ENCODE data around the gene TNK1. TPM values are rescaled to one million over a fixed set of nuclear protein-coding genes. Genes with fewer than 3 reads are reported as not detected.

Gene TNK1
- total RNA-seq, 2 donors from 2014 or later, result 11.0 to 11.7 TPM

DNA sequence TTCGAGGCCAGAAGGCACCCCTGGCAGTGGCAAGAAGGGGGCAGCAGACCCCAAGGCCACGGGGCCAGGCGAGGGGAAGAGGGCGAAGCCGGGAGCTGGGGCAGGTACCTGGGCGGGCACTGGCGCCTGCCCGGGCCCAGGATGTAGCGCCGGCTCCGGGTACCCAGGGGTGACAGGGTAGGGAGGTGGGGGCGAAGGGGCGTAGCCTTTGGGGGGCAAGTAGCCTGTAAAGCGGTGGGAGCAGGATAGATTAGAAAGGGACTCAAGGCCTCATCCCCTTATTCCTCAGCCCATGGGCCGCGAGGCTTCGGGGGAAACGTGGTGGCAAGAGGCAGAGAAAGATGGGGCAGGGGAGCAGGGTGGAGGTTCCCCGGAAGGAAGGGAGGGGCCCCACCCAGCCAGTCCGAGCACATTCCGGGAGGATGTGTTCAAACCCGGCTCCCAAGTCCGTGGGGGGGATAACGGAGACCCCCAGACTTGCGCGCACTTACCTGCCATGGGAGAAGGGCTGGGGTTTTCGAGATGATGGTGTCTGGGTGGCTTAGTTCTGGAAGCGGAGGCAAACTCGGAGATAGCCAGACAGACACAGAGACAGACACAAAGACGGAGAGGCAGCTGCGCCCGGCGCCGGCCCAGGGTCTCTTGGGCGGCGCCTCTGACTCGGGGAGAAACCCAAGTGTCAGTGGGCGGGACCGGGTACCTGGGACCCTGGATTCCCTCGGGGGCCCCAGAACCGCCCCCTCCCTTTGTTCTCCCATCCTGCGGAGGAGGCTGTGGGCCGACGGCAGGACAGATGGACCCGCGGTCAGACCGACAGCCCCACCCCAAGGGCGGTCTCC, 12.9 kb downstream of the TNK1 start:
- Mint-ChIP-seq H3K4me1 (peaks cover 4% of the 10 kb centered on the region), H3K27me3 (ENCODE audit: insufficient read depth) (peaks cover 12% of the 10 kb centered on the region), H3K36me3 (ENCODE audit: low read depth) (peaks cover 14% of the 10 kb centered on the region), H3K4me3 (peak overlapping the region; percentile 59), H3K27ac (peak overlapping the region; percentile 61), H3K9me3 (no peaks in the 10 kb centered on the region)
- TF ChIP-seq, protein P1, sequence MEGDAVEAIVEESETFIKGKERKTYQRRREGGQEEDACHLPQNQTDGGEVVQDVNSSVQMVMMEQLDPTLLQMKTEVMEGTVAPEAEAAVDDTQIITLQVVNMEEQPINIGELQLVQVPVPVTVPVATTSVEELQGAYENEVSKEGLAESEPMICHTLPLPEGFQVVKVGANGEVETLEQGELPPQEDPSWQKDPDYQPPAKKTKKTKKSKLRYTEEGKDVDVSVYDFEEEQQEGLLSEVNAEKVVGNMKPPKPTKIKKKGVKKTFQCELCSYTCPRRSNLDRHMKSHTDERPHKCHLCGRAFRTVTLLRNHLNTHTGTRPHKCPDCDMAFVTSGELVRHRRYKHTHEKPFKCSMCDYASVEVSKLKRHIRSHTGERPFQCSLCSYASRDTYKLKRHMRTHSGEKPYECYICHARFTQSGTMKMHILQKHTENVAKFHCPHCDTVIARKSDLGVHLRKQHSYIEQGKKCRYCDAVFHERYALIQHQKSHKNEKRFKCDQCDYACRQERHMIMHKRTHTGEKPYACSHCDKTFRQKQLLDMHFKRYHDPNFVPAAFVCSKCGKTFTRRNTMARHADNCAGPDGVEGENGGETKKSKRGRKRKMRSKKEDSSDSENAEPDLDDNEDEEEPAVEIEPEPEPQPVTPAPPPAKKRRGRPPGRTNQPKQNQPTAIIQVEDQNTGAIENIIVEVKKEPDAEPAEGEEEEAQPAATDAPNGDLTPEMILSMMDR (conservative IDR thresholded peaks at IDR 0.05), result peak; percentile 63
- 19 to 21% methylated on average over 20 to 48 of the region's 48 CpGs for WGBS, 2 experiments (ENCODE audit: insufficient coverage in 1 of 2, insufficient read length in 1 of 2)
- Histone ChIP-seq H3K27me3 (ENCODE audit: control insufficient read depth, insufficient read depth, low read length, poor library complexity, severe bottlenecking) (no peaks in the 10 kb centered on the region), H3K4me3 (ENCODE audit: low read length) (peak overlapping the region; percentile 85), H3K36me3 (ENCODE audit: control insufficient read depth, insufficient read depth, low read length) (peaks cover 27% of the 10 kb centered on the region), H3K9ac (ENCODE audit: extremely low read depth, low read length, poor library complexity, severe bottlenecking) (peak overlapping the region; percentile 50), H3K4me1 (ENCODE audit: control insufficient read depth, insufficient read depth, low read length) (peaks cover 3% of the 10 kb centered on the region), H3K27ac (ENCODE audit: low read depth, low read length) (peak overlapping the region; percentile 79), H3K9me3 (ENCODE audit: control insufficient read depth, low read length) (no peaks in the 10 kb centered on the region)
- peak; percentile 90 for DNase-seq

DNA sequence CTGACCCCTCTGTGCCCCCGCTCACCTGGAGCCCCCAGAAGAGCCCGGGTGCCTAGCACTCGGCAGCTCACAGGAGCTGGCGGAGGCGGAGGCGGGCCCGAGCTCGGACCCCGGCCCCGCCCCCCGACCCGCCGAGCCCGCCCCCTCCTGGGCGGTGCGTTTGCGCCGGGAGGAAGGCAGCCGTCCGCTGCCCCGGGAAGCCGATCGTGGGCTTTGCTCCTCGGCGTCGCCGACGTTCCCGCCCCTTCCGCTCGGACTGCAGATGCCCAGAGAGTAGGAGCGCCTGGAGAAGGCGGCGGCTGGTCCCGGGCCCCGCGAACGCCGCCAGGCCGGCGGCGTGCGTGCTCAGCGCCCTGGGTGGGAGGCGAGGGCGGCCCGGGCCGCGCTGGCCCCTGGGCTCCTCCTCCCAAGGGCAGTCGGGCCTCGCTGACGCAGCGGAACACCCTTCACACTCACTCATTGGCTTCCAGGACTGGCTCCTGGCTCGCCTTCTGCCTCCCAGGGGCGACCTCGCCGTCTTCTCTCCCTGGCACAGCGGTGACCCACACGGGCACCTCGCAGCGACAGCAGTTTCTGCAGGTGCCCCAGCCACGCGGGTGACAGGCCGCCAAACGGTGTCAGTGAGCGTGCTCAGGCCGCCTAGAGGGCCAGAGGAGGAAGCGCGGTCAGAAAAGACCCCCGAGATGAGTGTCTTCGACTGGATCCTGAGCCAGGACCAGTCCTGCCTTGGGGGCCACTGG, 13.7 kb downstream of the TNK1 start, which contains the start of gene PLSCR3:
Gene PLSCR3, minus strand, starts transcription at position 74 of the 740 bp plus-strand sequence. CDS start 415 bp downstream, outside the sequence.
- Histone ChIP-seq H3K4me3 (ENCODE audit: low read length) (peak within 1 kb of the TSS; percentile 85), H3K27me3 (ENCODE audit: control insufficient read depth, insufficient read depth, low read length, poor library complexity, severe bottlenecking) (no peaks in the 10 kb centered on the region), H3K36me3 (ENCODE audit: control insufficient read depth, insufficient read depth, low read length) (peaks cover 21% of the 10 kb centered on the region), H3K4me1 (ENCODE audit: control insufficient read depth, insufficient read depth, low read length) (peaks cover 3% of the 10 kb centered on the region), H3K9me3 (ENCODE audit: control insufficient read depth, low read length) (no peaks in the 10 kb centered on the region), H3K9ac (ENCODE audit: extremely low read depth, low read length, poor library complexity, severe bottlenecking) (peak within 1 kb of the TSS; percentile 50), H3K27ac (ENCODE audit: low read depth, low read length) (peak within 1 kb of the TSS; percentile 79)
- Mint-ChIP-seq H3K4me1 (peaks cover 4% of the 10 kb centered on the region), H3K36me3 (ENCODE audit: low read depth) (peaks cover 6% of the 10 kb centered on the region), H3K9me3 (no peaks in the 10 kb centered on the region), H3K27ac (peak within 1 kb of the TSS; percentile 61), H3K4me3 (peak within 1 kb of the TSS; percentile 59), H3K27me3 (ENCODE audit: insufficient read depth) (peaks cover 12% of the 10 kb centered on the region)
- DNase-seq, result peak; percentile 97
- WGBS, 2 experiments (ENCODE audit: insufficient coverage in 1 of 2, insufficient read length in 1 of 2), result 0 to 1% methylated on average over 34 to 71 of the region's 71 CpGs
- TF ChIP-seq, protein P1 (conservative IDR thresholded peaks at IDR 0.05), result peak; percentile 78

DNA sequence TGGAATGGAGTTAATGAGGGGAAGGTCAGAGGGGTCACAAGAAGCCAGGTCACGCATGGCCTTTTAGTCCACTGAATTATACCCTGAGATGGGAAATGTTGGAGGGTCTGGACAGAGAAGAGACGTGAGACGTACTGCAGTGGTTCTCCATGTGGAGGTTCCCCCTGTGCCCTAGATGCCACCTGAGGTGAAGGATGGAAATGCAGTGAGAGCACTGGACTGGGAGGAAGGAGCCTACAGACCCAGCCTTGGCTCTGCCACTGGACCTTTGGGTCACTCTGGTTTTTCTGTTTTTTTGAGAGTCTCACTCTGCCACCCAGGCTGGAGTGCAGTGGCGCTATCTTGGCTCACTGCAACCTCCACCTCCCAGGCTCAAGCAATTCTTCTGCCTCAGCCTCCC, 15.3 kb downstream of the TNK1 start:
- Histone ChIP-seq H3K9me3 (ENCODE audit: control insufficient read depth, low read length) (no peaks in the 10 kb centered on the region), H3K4me1 (ENCODE audit: control insufficient read depth, insufficient read depth, low read length) (peaks cover 3% of the 10 kb centered on the region), H3K9ac (ENCODE audit: extremely low read depth, low read length, poor library complexity, severe bottlenecking) (no peak overlapping the region), H3K36me3 (ENCODE audit: control insufficient read depth, insufficient read depth, low read length) (peaks cover 12% of the 10 kb centered on the region), H3K27me3 (ENCODE audit: control insufficient read depth, insufficient read depth, low read length, poor library complexity, severe bottlenecking) (no peaks in the 10 kb centered on the region), H3K27ac (ENCODE audit: low read depth, low read length) (no peak overlapping the region), H3K4me3 (ENCODE audit: low read length) (no peak overlapping the region)
- peaks cover 5% of the 10 kb centered on the region for H3K36me3 Mint-ChIP-seq (ENCODE audit: low read depth)
- peaks cover 12% of the 10 kb centered on the region for H3K27me3 Mint-ChIP-seq (ENCODE audit: insufficient read depth)
- H3K4me3 Mint-ChIP-seq, result no peak overlapping the region
- 90 to 94% methylated on average over 3 to 4 of the region's 4 CpGs for WGBS, 2 experiments (ENCODE audit: insufficient coverage in 1 of 2, insufficient read length in 1 of 2)
- peaks cover 4% of the 10 kb centered on the region for H3K4me1 Mint-ChIP-seq
- DNase-seq, result peak; percentile 46
- TF ChIP-seq, protein P1 (conservative IDR thresholded peaks at IDR 0.05), result no peak
- H3K27ac Mint-ChIP-seq, result no peak overlapping the region
- H3K9me3 Mint-ChIP-seq, result no peaks in the 10 kb centered on the region

Measured in endodermal cell (in vitro differentiated cells).